GM21515 (cell line): Measurements from ENCODE around the gene CALML6.
"Not testable (repeated sequence)": the region's sequence is repeated elsewhere in the genome, so short reads cannot be mapped to it uniquely, and the experiment has no call there.

Source experiments
- ATAC-seq: cut with Tn5 transposase; IDR thresholded peaks from one replicate; pipeline ENCODE4 v1.9.1; 2021; ENCODE audit not compliant: unreplicated experiment

CALML6 gene

GRCh38 chr1:1914971-1915692 lies at the start of gene CALML6:
Gene CALML6, plus strand, starts transcription at chr1:1915260. Its CDS starts 21 bp downstream, at chr1:1915281.
- ATAC-seq, result no peak

- ATAC-seq, result no peak
Observed at GRCh38 chr1:1867164-1867563, 47.9 kb upstream of the CALML6 start.

GRCh38 chr1:1869469-1869868 lies 45.6 kb upstream of the CALML6 start:
- no peak for ATAC-seq

- no peak for ATAC-seq
Observed at GRCh38 chr1:1872329-1872994, 42.6 kb upstream of the CALML6 start.

GRCh38 chr1:1873186-1873585 lies 41.9 kb upstream of the CALML6 start:
- ATAC-seq, result no peak

- no peak for ATAC-seq
Observed at GRCh38 chr1:1874901-1875300, 40.2 kb upstream of the CALML6 start.

- no peak for ATAC-seq
Observed at GRCh38 chr1:1875932-1876331, 39.1 kb upstream of the CALML6 start.

GRCh38 chr1:1876335-1876930 lies 38.6 kb upstream of the CALML6 start:
- ATAC-seq, result no peak

- no peak for ATAC-seq
Observed at GRCh38 chr1:1877865-1878436, 37.1 kb upstream of the CALML6 start.

GRCh38 chr1:1879942-1880341 lies 35.1 kb upstream of the CALML6 start:
- ATAC-seq, result no peak

- ATAC-seq, result no peak
Observed at GRCh38 chr1:1880617-1881312, 34.3 kb upstream of the CALML6 start.

GRCh38 chr1:1881727-1882126 lies 33.3 kb upstream of the CALML6 start:
- ATAC-seq, result no peak

- no peak for ATAC-seq
Observed at GRCh38 chr1:1883092-1883873, 31.8 kb upstream of the CALML6 start.

GRCh38 chr1:1883890-1884289 lies 31.2 kb upstream of the CALML6 start:
- not testable (repeated sequence) for ATAC-seq

- ATAC-seq, result no peak
Observed at GRCh38 chr1:1889090-1889750, 25.8 kb upstream of the CALML6 start.

GRCh38 chr1:1889847-1890505 lies 25.1 kb upstream of the CALML6 start:
- ATAC-seq, result peak; percentile 30

GRCh38 chr1:1890506-1891348 lies 24.3 kb upstream of the CALML6 start, which contains the start of gene GNB1:
Gene GNB1, minus strand, starts transcription at chr1:1891087. Its CDS starts 65,634 bp downstream, at chr1:1825453.
- peak; percentile 65 for ATAC-seq

- ATAC-seq, result no peak
Observed at GRCh38 chr1:1891349-1892078, 23.5 kb upstream of the CALML6 start.
